GM12873 (cell line): ENCODE measurements around the gene SPATA6L.

Experiments
- CTCF ChIP-seq: IDR thresholded peaks from 2 replicates; pipeline ENCODE4 v1.5.1; 2012; ENCODE audit warnings: low read depth, mild to moderate bottlenecking, moderate library complexity, low read length, control low read depth; ENCODE audit not compliant: insufficient read depth; ENCODE audit errors: missing control alignments

Gene SPATA6L

GRCh38 chr9:4549751-4550295 is 116.5 kb downstream of the SPATA6L start:
- no peak for TF ChIP-seq CTCF

DNA sequence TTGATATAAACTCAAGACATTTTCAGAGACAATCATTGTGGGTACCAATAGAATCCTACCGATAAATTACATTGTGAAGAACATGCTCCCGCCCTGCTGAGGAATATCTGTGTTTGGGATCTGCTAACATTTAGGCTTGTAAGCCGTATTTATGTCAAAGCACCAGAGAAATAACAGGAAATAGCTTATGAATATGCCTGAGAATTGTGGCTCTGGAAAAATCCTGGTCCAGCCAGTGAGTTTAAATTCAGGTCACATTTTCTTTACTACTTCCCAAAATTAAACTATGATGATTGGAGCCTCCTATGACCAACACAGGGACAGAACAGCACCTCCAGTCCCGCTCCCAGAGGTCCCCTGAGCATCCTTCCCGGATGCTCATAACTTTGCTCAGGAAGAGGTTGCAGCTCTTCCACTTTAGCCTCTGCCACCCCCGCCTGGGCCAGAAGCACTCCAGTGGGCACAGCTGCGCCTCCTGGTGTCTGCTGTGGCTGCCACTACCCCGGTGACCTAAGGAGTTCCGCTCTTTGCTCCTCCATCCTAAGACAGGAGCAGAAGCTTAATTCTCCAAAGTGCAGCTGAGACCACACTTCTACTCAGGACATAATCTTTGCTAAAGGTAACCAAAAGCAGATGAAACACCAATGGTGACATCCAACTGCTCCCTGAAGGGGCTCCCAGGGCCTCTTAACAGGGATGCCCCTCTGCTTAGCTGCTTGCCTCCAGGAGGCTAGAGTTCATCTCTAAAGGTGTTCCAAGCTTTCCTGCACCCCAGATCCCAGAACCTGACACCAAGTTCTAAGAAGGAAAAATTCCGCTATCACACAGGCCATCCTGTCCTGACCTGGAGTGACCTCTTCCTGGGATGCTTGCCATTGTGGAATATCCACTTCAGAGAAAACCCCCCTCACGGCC is 117.2 kb downstream of the SPATA6L start:
- peak; percentile 67 for TF ChIP-seq CTCF
